HG03558 (cell line): ENCODE data around the gene TAF1C.

Experiments used
- ATAC-seq: cut with Tn5 transposase; IDR thresholded peaks from one replicate; pipeline ENCODE4 v1.9.1; 2021; ENCODE audit warnings: moderate number of reproducible peaks; ENCODE audit not compliant: unreplicated experiment; ENCODE audit errors: extremely low read depth

The TAF1C gene

GRCh38 chr16:84137769-84138357, 49.0 kb downstream of the TAF1C start:
- no peak for ATAC-seq

GRCh38 chr16:84137287-84137686, 49.6 kb downstream of the TAF1C start:
- no peak for ATAC-seq

GRCh38 chr16:84136331-84137125, 50.3 kb downstream of the TAF1C start:
- ATAC-seq: no peak

GRCh38 chr16:84132527-84133285, 54.2 kb downstream of the TAF1C start:
- ATAC-seq: no peak

- ATAC-seq: no peak
Measured at GRCh38 chr16:84131117-84131516, 55.7 kb downstream of the TAF1C start.
